Thoracic aorta (tissue), 2 donors: ENCODE results near the gene DUSP19. TPM values are rescaled to one million over a fixed set of nuclear protein-coding genes. Genes with fewer than 3 reads are reported as not detected.

Experiments used
- ATAC-seq: fragments of 150-250 bp; one replicate; pipeline ENCODE4 v1.8.0; 2017; ENCODE audit warnings: low read depth; ENCODE audit not compliant: insufficient number of reproducible peaks, low FRiP score
- DNase-seq: peaks from one replicate; pipeline ENCODE4 v3.0.0-alpha.2; 2020; ENCODE audit warnings: low spot score
- H3K27ac ChIP-seq, 2 donors: fragments of 200-600 bp; sonication (generic); 1 replicate in 1 of 2; 2 replicates in 1 of 2; pipeline ENCODE4 v1.5.1; 2016; ENCODE audit warnings: mild to moderate bottlenecking in 2 of 2, moderate library complexity in 2 of 2
- H3K27me3 ChIP-seq: fragments of 200-600 bp; sonication (generic); replicated peaks from 2 replicates; pipeline ENCODE4 v1.6.0; 2016; ENCODE audit warnings: mild to moderate bottlenecking; ENCODE audit not compliant: insufficient read depth
- H3K36me3 ChIP-seq: fragments of 200-600 bp; sonication (generic); one replicate; pipeline ENCODE4 v1.5.1; 2016
- H3K4me1 ChIP-seq, 2 donors: fragments of 200-600 bp; sonication (generic); 1 replicate in 1 of 2; 2 replicates in 1 of 2; pipeline versions ENCODE4 v1.5.1 to v1.6.0; 2016; ENCODE audit warnings: low read depth in 2 of 2, mild to moderate bottlenecking in 1 of 2; ENCODE audit not compliant: control insufficient read depth in 1 of 2
- H3K4me3 ChIP-seq: fragments of 200-600 bp; sonication (generic); 2 replicates; pipeline ENCODE4 v1.5.1; 2016; ENCODE audit warnings: mild to moderate bottlenecking
- H3K9me3 ChIP-seq: fragments of 200-600 bp; sonication (generic); 2 replicates; pipeline ENCODE4 v1.5.1; 2016
- total RNA-seq, 2 donors: library from RNA; depleted of rRNA; stranded (reverse); fragments of >200 nt; gene quantifications; one replicate each; pipeline versions ENCODE4 v1.1.0 to v1.2.3, GENCODE V29; 2016
- TF ChIP-seq, protein P1 (sequence below): fragments of 200-600 bp; sonication (generic); IDR thresholded peaks from one replicate; pipeline ENCODE4 v1.5.1; 2019; ENCODE audit warnings: antibody characterized with exemption

The DUSP19 gene
- total RNA-seq, 2 donors from 2014 or later: 5.7 to 14.1 TPM

DNA sequence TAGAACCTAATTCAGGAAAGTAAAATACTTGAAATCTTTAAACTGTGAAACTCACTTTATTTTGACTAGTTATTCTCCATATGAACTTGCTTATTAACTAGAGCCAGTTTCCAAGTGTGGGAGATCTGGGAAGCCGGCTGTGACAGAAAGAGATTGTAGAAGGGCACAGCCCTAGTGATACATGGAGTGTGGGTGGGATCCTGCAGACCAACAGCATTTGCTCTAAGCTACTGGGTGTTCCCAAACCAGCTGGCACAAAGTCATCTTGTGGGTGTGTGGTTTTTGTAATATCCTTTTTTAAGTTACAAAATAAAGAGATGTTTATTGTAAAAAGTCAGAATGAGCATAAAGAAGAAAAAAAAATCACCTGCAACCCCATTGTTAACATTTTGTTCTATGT is 3.4 kb downstream of the DUSP19 start:
- no peaks in the 10 kb centered on the region for H3K27me3 ChIP-seq
- TF ChIP-seq, protein P1, sequence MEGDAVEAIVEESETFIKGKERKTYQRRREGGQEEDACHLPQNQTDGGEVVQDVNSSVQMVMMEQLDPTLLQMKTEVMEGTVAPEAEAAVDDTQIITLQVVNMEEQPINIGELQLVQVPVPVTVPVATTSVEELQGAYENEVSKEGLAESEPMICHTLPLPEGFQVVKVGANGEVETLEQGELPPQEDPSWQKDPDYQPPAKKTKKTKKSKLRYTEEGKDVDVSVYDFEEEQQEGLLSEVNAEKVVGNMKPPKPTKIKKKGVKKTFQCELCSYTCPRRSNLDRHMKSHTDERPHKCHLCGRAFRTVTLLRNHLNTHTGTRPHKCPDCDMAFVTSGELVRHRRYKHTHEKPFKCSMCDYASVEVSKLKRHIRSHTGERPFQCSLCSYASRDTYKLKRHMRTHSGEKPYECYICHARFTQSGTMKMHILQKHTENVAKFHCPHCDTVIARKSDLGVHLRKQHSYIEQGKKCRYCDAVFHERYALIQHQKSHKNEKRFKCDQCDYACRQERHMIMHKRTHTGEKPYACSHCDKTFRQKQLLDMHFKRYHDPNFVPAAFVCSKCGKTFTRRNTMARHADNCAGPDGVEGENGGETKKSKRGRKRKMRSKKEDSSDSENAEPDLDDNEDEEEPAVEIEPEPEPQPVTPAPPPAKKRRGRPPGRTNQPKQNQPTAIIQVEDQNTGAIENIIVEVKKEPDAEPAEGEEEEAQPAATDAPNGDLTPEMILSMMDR: no peak
- no peak overlapping the region for H3K4me3 ChIP-seq
- peaks cover 3 to 23% of the 10 kb centered on the region in 2 donors for H3K4me1 ChIP-seq
- DNase-seq (no peak), ATAC-seq (no peak)
- no peaks in the 10 kb centered on the region for H3K9me3 ChIP-seq
- H3K36me3 ChIP-seq: no peaks in the 10 kb centered on the region
- no peak overlapping the region for H3K27ac ChIP-seq

DNA sequence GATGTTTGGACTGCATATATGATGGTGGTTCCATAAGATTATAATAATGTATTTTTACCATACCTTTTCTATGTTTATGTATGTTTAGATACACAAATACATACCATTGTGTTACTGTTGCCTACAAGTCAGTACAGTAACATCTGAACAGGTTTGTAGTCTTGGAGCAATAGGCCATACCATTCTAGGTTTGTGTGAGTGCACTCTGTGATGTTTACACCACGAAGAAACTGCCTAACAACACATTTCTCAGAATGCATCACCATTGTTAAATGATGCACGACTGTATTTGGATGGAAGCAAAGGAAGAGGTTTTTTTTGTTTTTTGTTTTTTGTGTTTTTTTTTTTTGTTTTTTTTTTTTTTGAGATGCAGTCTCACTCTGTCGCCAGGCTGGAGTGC is 9.5 kb downstream of the DUSP19 start:
- ATAC-seq (no peak), DNase-seq (no peak)
- no peaks in the 10 kb centered on the region for H3K27me3 ChIP-seq
- H3K9me3 ChIP-seq: no peaks in the 10 kb centered on the region
- H3K4me3 ChIP-seq: no peak overlapping the region
- no peak overlapping the region for H3K27ac ChIP-seq
- H3K4me1 ChIP-seq: peaks cover 0 to 15% of the 10 kb centered on the region in 2 donors
- TF ChIP-seq, protein P1: no peak
- H3K36me3 ChIP-seq: no peaks in the 10 kb centered on the region

DNA sequence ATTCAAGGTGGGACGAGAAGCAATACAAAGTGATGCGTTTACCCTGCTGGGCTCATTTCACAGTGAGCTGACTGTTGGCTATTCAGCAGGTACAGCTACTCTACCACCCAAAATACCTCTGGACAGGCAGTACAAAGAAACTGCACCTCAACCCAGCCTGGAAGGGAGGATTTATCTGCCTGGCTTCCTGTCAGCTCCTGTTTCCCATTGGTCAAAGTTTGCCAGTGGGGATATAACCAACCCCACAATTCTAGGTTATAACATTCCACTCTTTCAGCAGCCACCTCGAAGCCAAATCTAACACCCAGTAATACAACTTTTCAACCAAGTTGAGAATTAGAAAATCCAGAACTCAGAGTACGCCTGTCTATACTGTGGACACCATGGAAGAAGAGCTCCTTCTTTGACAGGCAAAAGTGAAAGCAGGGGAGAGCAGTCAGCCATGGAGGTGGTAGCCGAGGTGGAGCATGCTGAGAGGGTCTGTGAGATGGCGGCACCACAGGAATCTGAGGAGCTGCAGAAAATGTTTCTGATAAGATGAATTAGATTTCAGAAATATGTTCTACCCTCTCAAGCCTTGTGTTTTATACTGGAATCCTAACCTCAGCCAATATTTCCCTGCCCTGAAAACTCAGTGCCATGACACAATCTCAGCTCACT is 10.8 kb downstream of the DUSP19 start:
- H3K36me3 ChIP-seq: no peaks in the 10 kb centered on the region
- no peaks in the 10 kb centered on the region for H3K27me3 ChIP-seq
- TF ChIP-seq, protein P1: no peak
- H3K4me1 ChIP-seq: peaks cover 0 to 28% of the 10 kb centered on the region in 2 donors
- peak overlapping the region; percentile 40 to 58 for H3K27ac ChIP-seq
- ATAC-seq: no peak
- no peaks in the 10 kb centered on the region for H3K9me3 ChIP-seq
- no peak for DNase-seq
- peak overlapping the region; percentile 50 for H3K4me3 ChIP-seq

- no peak for DNase-seq
- TF ChIP-seq, protein P1: no peak
- ATAC-seq: no peak
- Histone ChIP-seq H3K27me3 (no peaks in the 10 kb centered on the region), H3K9me3 (no peaks in the 10 kb centered on the region), H3K4me1 (peaks cover 0 to 35% of the 10 kb centered on the region in 2 donors), H3K4me3 (peak overlapping the region; percentile 44), H3K27ac (peak overlapping the region in 1 of 2 donors; percentile 25), H3K36me3 (no peaks in the 10 kb centered on the region)
Measured at GRCh38 chr2:183091318-183091953, 12.9 kb downstream of the DUSP19 start.

- no peak for ATAC-seq
- H3K36me3 ChIP-seq: no peaks in the 10 kb centered on the region
- H3K4me3 ChIP-seq: no peak overlapping the region
- no peak overlapping the region for H3K27ac ChIP-seq
- H3K4me1 ChIP-seq: peaks cover 0 to 35% of the 10 kb centered on the region in 2 donors
- no peaks in the 10 kb centered on the region for H3K27me3 ChIP-seq
- no peaks in the 10 kb centered on the region for H3K9me3 ChIP-seq
- DNase-seq: no peak
- TF ChIP-seq, protein P1: no peak
Measured at GRCh38 chr2:183091954-183092345, 13.4 kb downstream of the DUSP19 start.
